GM10266 (cell line): Measurements from ENCODE around the gene CDK15.
A peak's percentile ranks its signal among the peaks of the same experiment; 100 is the strongest.

Experiments
- DNase-seq: peaks from one replicate; pipeline ENCODE4 v3.0.0; 2012; ENCODE audit errors: extremely low spot score
- TF ChIP-seq, protein P1 (sequence below): IDR thresholded peaks from 2 replicates; pipeline ENCODE4 v1.5.1; 2012; ENCODE audit warnings: mild to moderate bottlenecking, low read depth; ENCODE audit not compliant: control insufficient read depth, insufficient read depth; ENCODE audit errors: missing control alignments

The CDK15 gene

DNA sequence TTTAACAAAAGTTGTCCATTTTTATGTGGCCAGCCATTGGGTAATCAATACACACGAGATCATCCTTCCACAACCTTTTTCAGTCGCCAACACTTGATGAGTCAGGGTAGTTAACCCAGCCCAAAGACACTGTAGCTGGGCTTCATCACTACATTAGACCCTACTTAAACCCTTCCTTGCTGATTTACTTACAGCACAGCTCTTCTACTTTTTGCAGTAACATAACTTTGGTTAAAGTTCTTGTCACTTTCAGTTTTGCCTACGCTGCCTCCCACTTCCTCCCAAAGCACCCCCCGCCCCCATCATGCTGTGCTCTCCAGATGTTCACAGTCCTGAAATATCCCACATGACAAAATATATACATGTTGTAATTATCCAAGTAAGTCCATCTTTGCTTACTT lies 103.6 kb downstream of the CDK15 start:
- TF ChIP-seq, protein P1, sequence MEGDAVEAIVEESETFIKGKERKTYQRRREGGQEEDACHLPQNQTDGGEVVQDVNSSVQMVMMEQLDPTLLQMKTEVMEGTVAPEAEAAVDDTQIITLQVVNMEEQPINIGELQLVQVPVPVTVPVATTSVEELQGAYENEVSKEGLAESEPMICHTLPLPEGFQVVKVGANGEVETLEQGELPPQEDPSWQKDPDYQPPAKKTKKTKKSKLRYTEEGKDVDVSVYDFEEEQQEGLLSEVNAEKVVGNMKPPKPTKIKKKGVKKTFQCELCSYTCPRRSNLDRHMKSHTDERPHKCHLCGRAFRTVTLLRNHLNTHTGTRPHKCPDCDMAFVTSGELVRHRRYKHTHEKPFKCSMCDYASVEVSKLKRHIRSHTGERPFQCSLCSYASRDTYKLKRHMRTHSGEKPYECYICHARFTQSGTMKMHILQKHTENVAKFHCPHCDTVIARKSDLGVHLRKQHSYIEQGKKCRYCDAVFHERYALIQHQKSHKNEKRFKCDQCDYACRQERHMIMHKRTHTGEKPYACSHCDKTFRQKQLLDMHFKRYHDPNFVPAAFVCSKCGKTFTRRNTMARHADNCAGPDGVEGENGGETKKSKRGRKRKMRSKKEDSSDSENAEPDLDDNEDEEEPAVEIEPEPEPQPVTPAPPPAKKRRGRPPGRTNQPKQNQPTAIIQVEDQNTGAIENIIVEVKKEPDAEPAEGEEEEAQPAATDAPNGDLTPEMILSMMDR: no peak
- peak; percentile 31 for DNase-seq

DNA sequence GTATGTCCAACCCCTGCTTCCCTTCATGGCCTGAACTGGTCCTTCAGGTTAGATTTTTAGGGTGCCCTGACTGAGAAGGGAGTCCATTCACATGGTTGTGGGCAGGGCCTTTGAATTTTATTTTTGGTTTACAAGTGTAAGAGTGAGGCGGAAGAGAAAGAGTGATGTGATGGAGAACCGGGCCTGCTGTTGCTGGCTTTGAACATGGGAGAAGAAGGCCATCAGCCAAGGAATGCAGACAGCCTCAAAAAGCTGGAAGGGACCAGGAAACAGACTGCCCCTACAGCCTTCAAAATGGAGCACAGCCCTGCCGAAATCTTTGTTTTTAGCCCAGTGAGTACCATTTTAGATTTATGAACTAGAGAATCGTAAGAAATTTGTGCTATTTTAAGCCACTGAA lies 105.0 kb downstream of the CDK15 start:
- DNase-seq: no peak
- TF ChIP-seq, protein P1: no peak

DNA sequence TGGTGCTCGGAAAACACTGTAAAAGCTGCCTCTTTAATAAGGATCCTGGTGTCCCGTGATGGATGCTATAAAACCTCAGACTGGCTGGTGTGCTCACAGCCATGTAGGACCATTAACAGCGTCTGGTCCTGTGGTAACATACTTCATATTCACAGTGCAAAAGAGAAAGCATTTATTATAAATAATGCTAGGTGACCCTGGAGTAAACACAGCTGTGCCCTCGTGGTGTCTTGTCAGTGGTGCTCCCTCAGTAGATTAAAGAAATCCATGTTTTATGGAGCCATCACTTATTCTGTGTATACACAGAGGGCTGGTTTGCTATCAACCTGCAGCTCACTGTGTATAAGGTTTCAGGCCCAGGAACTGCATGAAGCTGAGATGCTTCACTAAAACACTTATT lies 106.9 kb downstream of the CDK15 start:
- no peak for DNase-seq
- TF ChIP-seq, protein P1: no peak

DNA sequence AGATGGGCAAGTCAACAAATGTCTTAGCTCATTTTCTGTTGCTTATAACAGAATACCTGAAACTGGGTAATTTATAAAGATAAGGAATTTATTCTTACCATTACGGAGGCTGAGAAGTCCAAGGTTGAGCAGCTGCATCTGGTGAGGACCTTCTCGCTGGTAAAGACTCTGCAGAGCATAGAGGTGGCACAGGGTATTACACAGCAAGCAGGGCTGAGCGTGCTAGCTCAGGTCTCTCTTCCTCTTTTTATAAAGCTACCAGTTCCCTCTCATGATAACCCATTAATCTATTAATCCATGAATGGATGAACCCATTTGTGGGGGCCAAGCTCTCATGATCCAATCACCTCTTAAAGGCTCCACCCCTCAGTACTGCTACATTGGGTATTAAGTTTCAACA lies 109.1 kb downstream of the CDK15 start:
- DNase-seq: no peak
- TF ChIP-seq, protein P1: no peak

DNA sequence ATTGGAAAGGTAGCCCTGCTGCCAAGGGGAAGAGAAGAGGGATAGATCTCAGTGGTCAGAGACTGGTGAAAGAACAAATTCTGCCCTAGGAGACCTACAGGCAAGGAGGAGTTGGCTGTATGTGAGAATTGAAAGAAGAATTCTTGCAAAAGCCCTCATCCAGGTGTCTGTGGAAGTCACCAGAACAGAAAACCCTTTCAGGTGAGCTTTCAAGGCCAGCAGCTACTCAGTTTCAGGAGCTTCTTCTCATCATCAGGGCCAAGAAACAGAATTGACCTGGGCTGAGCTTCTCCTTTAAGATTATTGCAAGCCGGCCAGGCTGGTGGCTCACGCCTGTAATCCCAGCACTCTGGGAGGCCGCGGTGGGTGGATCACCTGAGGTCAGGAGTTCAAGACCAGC lies 110.2 kb downstream of the CDK15 start:
- TF ChIP-seq, protein P1: no peak

DNA sequence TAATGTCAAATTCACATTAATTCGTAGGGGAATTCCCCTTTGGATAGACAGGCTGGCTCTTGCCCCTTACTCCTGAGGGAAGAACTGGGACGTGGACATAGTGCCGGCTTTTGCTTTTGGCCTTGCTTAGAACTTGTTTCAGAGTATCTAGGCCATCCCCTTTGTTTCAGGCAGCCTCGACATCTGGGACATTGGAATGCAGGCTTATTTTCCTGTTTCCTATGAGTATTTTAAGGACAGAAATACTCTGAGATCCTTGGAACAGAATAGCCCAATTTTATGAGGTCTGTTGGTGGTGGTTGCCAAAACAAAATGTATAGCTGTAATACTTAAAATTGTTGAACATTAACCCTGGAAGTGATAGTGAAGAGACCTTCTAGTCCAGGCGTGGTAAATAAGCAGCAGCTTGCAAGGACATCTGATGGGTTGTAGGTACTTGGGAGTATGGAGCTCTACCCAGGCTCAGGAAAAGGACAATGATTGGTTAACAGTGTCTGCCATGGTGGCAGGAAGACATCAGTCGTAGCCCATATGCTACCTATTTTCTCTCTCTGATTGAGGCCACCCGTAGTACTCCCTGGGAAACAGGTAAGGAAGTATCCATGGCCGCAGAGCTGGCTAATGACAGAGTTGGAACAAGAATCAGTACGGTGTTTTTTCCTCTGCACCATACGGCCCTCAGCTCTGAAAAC lies 112.4 kb downstream of the CDK15 start:
- no peak for DNase-seq
- TF ChIP-seq, protein P1: no peak

More for the DNA sequence above, 110.2 kb downstream of the CDK15 start:
- no peak for DNase-seq

DNA sequence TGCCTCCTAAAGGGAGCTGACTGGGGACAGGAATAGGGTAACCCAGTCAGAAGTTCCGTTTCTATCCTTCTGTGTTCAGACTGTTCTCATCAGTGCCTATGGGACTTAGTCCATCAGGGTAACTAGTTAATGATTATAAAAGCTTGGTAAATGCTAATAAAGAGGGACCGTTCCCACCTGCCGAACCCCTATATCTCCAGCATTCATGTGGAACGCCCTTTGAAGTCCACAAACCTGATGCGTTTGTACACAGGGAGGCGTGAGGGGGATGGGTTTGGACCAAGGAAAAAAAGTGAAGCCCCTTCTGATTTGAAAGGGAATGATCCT lies 112.9 kb downstream of the CDK15 start:
- no peak for DNase-seq
- TF ChIP-seq, protein P1: no peak
